OCI-LY7 (cell line): Measurements from ENCODE around the gene DNAJC11. TPM values are rescaled to one million over a fixed set of nuclear protein-coding genes. Genes with fewer than 3 reads are reported as not detected.

ENCODE experiments used
- BruUV-seq: library from RNA; stranded (reverse); fragments of 400-500 nt; replicated peaks from 2 replicates; lab custom pipeline; 2021; lab: Mats Ljungman, UMichigan
- CTCF ChIA-PET: fragments of 300-600 bp; sonication (Branson Sonifier 250); formaldehyde crosslinking; loops from one replicate; lab custom pipeline; 2022; ENCODE audit warnings: antibody characterized with exemption; ENCODE audit not compliant: unreplicated experiment; lab: Charles Lee
- POLR2A ChIA-PET: fragments of 300-600 bp; sonication (Branson Sonifier 250); formaldehyde crosslinking; loops from one replicate; lab custom pipeline; 2022; ENCODE audit warnings: antibody characterized with exemption; lab: Charles Lee
- DNase-seq: peaks from one replicate; pipeline ENCODE4 v3.0.0-alpha.2; 2015; ENCODE audit warnings: low spot score
- H2AFZ ChIP-seq: fragments of 200-600 bp; sonication (generic), shearing (Covaris generic); 2 replicates; pipeline ENCODE4 v1.6.1; 2014; ENCODE audit warnings: mild to moderate bottlenecking, antibody characterized with exemption, low read length, moderate library complexity
- H3K27ac ChIP-seq: fragments of 200-600 bp; sonication (generic); 2 replicates; pipeline ENCODE4 v1.5.1; 2014; ENCODE audit warnings: mixed run types, low read depth, mild to moderate bottlenecking, moderate library complexity, low read length, inconsistent platforms; ENCODE audit not compliant: poor library complexity, severe bottlenecking
- H3K36me3 ChIP-seq: fragments of 200-600 bp; sonication (generic); 2 replicates; pipeline ENCODE4 v1.6.1; 2014; ENCODE audit warnings: mild to moderate bottlenecking, antibody characterized with exemption, low read length, moderate library complexity, mixed read lengths; ENCODE audit not compliant: insufficient read depth
- H3K4me1 ChIP-seq: fragments of 200-600 bp; sonication (generic); 2 replicates; pipeline ENCODE4 v1.5.1; 2014; ENCODE audit warnings: mild to moderate bottlenecking, low read length; ENCODE audit not compliant: insufficient read depth, poor library complexity, severe bottlenecking
- H3K4me2 ChIP-seq: fragments of 200-600 bp; sonication (generic); 2 replicates; pipeline ENCODE4 v1.6.1; 2014; ENCODE audit warnings: mild to moderate bottlenecking, low read length
- H3K4me3 ChIP-seq: fragments of 200-600 bp; sonication (generic); 2 replicates; pipeline ENCODE4 v1.5.1; 2014; ENCODE audit warnings: mild to moderate bottlenecking, low read depth, low read length; ENCODE audit not compliant: poor library complexity, severe bottlenecking
- H3K79me2 ChIP-seq: fragments of 200-600 bp; sonication (generic); 2 replicates; pipeline ENCODE4 v1.6.1; 2016; ENCODE audit warnings: low read depth, mild to moderate bottlenecking, low read length, moderate library complexity, mixed read lengths; ENCODE audit not compliant: insufficient read depth
- H3K9me2 ChIP-seq: fragments of 200-600 bp; sonication (generic); 2 replicates; pipeline ENCODE4 v1.6.1; 2016; ENCODE audit warnings: mild to moderate bottlenecking, low read length, mixed read lengths; ENCODE audit not compliant: insufficient read depth
- H3K9me3 ChIP-seq: fragments of 200-600 bp; sonication (generic); 2 replicates; pipeline ENCODE4 v1.6.1; 2014; ENCODE audit warnings: mild to moderate bottlenecking, mixed run types, low read length, mixed read lengths
- H4K20me1 ChIP-seq: fragments of 200-600 bp; sonication (generic); 2 replicates; pipeline ENCODE4 v1.6.1; 2014; ENCODE audit warnings: mild to moderate bottlenecking, antibody characterized with exemption, low read length, moderate library complexity, mixed read lengths; ENCODE audit not compliant: insufficient read depth
- EZH2phosphoT487 ChIP-seq: fragments of 200-600 bp; sonication (generic); IDR thresholded peaks from 2 replicates; pipeline ENCODE4 v1.6.1; 2018; ENCODE audit warnings: low read depth, borderline replicate concordance, mild to moderate bottlenecking, mixed run types, antibody characterized with exemption, low read length, moderate library complexity, mixed read lengths
- intact Hi-C: fragments of 100-400 bp; cut with micrococcal nuclease; formaldehyde crosslinking; loops from one replicate; pipeline ENCODE4 v1.10.0; 2022; ENCODE audit not compliant: unreplicated experiment
- total RNA-seq, 2 experiments: library from RNA; depleted of rRNA in 1 of 2; stranded (reverse); fragments of >200 nt in 1 of 2; shearing (Covaris generic) in 1 of 2; gene quantifications; 2 replicates each; pipeline ENCODE4 v1.2.3, GENCODE V29; 2014 to 2022
- TF ChIP-seq, protein P1 (sequence below): fragments of 200-600 bp; sonication (generic); conservative IDR thresholded peaks from 2 replicates; pipeline ENCODE4 v1.5.1; 2014; ENCODE audit warnings: mild to moderate bottlenecking, antibody characterized with exemption, low read length, moderate library complexity, mixed read lengths

DNAJC11 gene
- total RNA-seq, 2 experiments from 2014 or later = 31.0 to 65.6 TPM

DNA sequence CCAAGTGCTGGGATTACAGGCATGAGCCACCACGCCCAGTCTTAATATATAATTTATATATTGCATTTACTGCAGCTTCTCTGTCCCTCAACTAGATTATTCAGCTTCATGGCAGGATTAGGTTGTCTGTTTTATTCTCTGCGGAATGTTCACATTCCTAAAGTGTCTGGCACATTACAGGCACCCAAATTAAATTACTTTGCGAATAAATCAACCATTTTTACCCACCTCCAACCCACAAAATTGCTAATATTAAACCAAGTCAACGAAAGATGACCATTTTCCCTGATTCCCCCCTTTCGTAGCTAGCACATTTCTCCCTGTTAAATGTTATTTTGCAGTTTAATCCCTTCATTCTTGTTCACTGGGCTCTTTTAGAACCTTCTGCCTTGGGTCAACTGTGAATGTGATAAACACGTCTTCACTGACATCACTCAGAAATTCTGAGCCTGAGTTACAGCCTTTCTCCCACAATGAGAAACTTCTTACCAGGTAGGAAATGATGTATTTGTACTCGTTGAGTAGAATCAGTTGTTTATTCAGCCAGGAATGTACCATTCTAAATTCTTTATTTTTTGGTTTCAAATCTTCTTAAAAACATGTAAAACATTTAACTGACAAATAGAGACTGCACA lies 41.1 kb downstream of the DNAJC11 start:
- TF ChIP-seq, protein P1, sequence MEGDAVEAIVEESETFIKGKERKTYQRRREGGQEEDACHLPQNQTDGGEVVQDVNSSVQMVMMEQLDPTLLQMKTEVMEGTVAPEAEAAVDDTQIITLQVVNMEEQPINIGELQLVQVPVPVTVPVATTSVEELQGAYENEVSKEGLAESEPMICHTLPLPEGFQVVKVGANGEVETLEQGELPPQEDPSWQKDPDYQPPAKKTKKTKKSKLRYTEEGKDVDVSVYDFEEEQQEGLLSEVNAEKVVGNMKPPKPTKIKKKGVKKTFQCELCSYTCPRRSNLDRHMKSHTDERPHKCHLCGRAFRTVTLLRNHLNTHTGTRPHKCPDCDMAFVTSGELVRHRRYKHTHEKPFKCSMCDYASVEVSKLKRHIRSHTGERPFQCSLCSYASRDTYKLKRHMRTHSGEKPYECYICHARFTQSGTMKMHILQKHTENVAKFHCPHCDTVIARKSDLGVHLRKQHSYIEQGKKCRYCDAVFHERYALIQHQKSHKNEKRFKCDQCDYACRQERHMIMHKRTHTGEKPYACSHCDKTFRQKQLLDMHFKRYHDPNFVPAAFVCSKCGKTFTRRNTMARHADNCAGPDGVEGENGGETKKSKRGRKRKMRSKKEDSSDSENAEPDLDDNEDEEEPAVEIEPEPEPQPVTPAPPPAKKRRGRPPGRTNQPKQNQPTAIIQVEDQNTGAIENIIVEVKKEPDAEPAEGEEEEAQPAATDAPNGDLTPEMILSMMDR = no peak
- Histone ChIP-seq H3K27ac (no peak overlapping the region), H2AFZ (no peak overlapping the region), H3K36me3 (peaks cover 73% of the 10 kb centered on the region), H3K79me2 (peaks cover 4% of the 10 kb centered on the region; the same call in 1 of the 2 replicates), H3K9me3 (no peaks in the 10 kb centered on the region), H3K4me1 (no peaks in the 10 kb centered on the region), H3K9me2 (no peaks in the 10 kb centered on the region), H3K4me2 (no peak overlapping the region), H3K4me3 (no peak overlapping the region), H4K20me1 (no peaks in the 10 kb centered on the region)
- no TSS peak for BruUV-seq
- intact Hi-C loops = no loop called here
- no peak for DNase-seq
- ChIA-PET POLR2A (interaction anchor here (0.6 kb wide), 1 partner anchor 421 kb away, joined by 3 read pairs; no protein-coding TSS in a partner anchor), CTCF (no interaction called here)

DNA sequence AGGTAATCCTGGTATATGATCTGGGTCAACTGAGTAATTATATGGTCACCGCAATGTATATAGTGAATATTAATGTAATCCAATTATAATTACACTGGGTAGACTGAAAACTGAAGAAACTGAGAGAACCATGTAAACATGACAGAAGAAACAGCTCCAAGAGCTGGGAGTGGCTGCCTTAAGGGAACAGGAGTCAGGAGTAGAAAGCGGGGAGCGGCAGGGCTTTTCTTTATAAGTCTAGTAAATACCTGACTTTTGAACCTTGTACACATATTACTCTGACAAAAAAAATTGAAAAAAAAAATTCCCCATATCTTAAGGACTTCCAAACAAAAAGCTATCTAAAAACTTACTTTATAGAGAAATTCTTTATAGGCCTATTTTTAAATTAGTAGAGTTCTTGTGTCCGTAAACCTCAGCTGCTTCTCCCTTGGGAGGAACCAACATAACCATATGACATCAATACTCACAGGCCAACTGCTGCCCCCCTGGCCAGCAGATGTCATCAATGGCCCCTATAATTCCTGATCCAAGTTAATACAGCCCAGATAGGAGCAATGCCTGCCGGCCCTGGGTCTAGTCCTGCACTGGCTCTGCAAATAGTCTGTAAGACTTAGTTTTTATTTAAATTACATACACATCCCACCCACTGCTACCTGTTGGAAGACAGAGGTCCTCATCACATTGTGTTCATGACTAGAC lies 43.1 kb downstream of the DNAJC11 start:
- Histone ChIP-seq H3K9me2 (no peaks in the 10 kb centered on the region), H3K4me3 (no peak overlapping the region), H2AFZ (no peak overlapping the region), H3K4me2 (no peak overlapping the region), H3K9me3 (no peaks in the 10 kb centered on the region), H3K4me1 (no peaks in the 10 kb centered on the region), H3K36me3 (peaks cover 70% of the 10 kb centered on the region), H4K20me1 (no peaks in the 10 kb centered on the region), H3K79me2 (peaks cover 4% of the 10 kb centered on the region; the same call in 1 of the 2 replicates), H3K27ac (no peak overlapping the region)
- no peak for DNase-seq
- BruUV-seq = no TSS peak
- TF ChIP-seq EZH2phosphoT487 = no peak
- TF ChIP-seq, protein P1 = no peak
- intact Hi-C loops = no loop called here
- POLR2A ChIA-PET = no interaction called here
- CTCF ChIA-PET = no interaction called here

DNA sequence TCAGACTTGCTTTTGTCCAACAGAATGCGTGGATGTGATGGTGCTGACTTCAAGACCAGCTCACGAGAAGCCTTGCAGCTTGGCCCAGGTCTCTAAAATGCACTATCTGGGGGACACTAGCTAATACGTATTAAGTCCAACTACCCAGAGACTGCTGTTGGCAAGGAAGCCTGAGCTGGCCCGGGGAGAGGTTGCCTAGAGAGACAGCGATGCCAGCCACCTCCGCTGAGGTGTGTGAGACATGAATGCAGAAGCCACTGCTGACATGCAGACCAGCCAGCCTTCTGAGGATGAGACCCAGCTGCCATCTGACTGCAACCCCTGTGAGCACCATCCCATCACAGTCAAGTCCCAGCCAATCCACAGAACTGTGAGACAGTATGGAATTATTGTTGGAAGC lies 44.5 kb downstream of the DNAJC11 start:
- Histone ChIP-seq H3K9me2 (no peaks in the 10 kb centered on the region), H3K4me3 (no peak overlapping the region), H3K4me1 (no peaks in the 10 kb centered on the region), H3K4me2 (no peak overlapping the region), H3K9me3 (no peaks in the 10 kb centered on the region), H3K27ac (no peak overlapping the region), H3K79me2 (peaks cover 4% of the 10 kb centered on the region; the same call in 1 of the 2 replicates), H4K20me1 (no peaks in the 10 kb centered on the region), H3K36me3 (peaks cover 70% of the 10 kb centered on the region), H2AFZ (no peak overlapping the region)
- intact Hi-C loops = no loop called here
- TF ChIP-seq, protein P1 = no peak
- no peak for TF ChIP-seq EZH2phosphoT487
- CTCF ChIA-PET = no interaction called here
- no peak for DNase-seq
- POLR2A ChIA-PET = interaction anchor here (0.6 to 0.7 kb wide), 2 partner anchors 8 to 22 kb away, joined by 3 to 4 read pairs; no protein-coding TSS in a partner anchor
- BruUV-seq = no TSS peak
